Lower leg skin (tissue), 3 donors: ENCODE data around the gene BTBD16.

Source experiments
- POLR2A ChIP-seq, 2 donors: fragments of 450-650 bp; IDR thresholded peaks; one replicate each; pipeline ENCODE4 v1.6.1; 2016 to 2017; ENCODE audit warnings: antibody characterized with exemption in 2 of 2, mild to moderate bottlenecking in 1 of 2, moderate library complexity in 1 of 2
- TF ChIP-seq, protein P1 (sequence below), 3 donors: fragments of 450-650 bp; IDR thresholded peaks; one replicate each; pipeline ENCODE4 v1.5.1; 2016; ENCODE audit warnings: antibody characterized with exemption in 3 of 3, mild to moderate bottlenecking in 3 of 3, moderate library complexity in 2 of 3

DNA sequence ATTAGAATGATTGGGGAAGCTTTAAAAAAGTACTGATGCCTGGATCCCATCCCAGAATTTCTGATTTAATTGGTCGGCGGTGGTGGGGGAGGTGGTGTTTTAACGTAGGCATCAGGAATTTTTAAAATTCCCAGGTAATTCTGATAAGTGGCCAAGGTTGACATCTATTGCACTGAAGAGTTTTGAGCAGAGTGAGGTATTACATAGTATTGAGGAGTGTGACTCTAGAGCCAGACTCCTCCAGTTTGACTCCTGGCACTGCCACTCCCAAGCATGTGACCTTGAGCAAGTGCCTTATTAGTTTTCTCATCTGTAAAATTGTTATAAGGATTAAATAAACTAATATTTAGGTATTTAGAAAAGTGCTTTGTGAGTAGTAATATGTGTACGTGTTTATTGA lies 109.6 kb downstream of the BTBD16 start:
- TF ChIP-seq, protein P1, sequence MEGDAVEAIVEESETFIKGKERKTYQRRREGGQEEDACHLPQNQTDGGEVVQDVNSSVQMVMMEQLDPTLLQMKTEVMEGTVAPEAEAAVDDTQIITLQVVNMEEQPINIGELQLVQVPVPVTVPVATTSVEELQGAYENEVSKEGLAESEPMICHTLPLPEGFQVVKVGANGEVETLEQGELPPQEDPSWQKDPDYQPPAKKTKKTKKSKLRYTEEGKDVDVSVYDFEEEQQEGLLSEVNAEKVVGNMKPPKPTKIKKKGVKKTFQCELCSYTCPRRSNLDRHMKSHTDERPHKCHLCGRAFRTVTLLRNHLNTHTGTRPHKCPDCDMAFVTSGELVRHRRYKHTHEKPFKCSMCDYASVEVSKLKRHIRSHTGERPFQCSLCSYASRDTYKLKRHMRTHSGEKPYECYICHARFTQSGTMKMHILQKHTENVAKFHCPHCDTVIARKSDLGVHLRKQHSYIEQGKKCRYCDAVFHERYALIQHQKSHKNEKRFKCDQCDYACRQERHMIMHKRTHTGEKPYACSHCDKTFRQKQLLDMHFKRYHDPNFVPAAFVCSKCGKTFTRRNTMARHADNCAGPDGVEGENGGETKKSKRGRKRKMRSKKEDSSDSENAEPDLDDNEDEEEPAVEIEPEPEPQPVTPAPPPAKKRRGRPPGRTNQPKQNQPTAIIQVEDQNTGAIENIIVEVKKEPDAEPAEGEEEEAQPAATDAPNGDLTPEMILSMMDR (IDR thresholded peaks at IDR 0.05): no peak
- TF ChIP-seq POLR2A (IDR thresholded peaks at IDR 0.05): no peak
